Naive thymus-derived CD4-positive, alpha-beta T cell (primary cell): ENCODE data around the gene IGIP. TPM values are rescaled to one million over a fixed set of nuclear protein-coding genes. Genes with fewer than 3 reads are reported as not detected.
"Not testable (repeated sequence)": the region's sequence is repeated elsewhere in the genome, so short reads cannot be mapped to it uniquely, and the experiment has no call there.

ENCODE experiments used
- ATAC-seq: fragments of 150-1000 bp; cut with Tn5 transposase; 2 replicates; pipeline ENCODE4 v1.10.0; 2021; ENCODE audit warnings: mild to moderate bottlenecking, moderate library complexity
- CTCF ChIA-PET: fragments of 350-600 bp; sonication (Branson Sonifier 250); formaldehyde crosslinking; loops from one replicate; lab custom pipeline; 2021; ENCODE audit warnings: antibody characterized with exemption; lab: Charles Lee
- POLR2A ChIA-PET: fragments of 350-600 bp; sonication (Branson Sonifier 250); formaldehyde crosslinking; loops from one replicate; lab custom pipeline; 2021; ENCODE audit warnings: antibody characterized with exemption, inconsistent platforms; lab: Charles Lee
- DNase-seq, 9 donors: peaks; one replicate each; pipeline versions ENCODE4 v3.0.0 to v3.0.0-alpha.2; 2020 to 2022; ENCODE audit warnings: mixed read lengths in 1 of 9
- H3K27ac ChIP-seq: one replicate; pipeline ENCODE4 v1.7.0; 2013; ENCODE audit warnings: mild to moderate bottlenecking, low read depth, low read length, moderate library complexity
- H3K27me3 ChIP-seq, 2 donors: one replicate each; pipeline ENCODE4 v1.7.0; 2013; ENCODE audit warnings: low read length in 2 of 2, mild to moderate bottlenecking in 2 of 2, moderate library complexity in 2 of 2; ENCODE audit not compliant: control insufficient read depth in 2 of 2, insufficient read depth in 2 of 2
- H3K36me3 ChIP-seq, 3 experiments: 1 replicate in 2 of 3; 2 replicates in 1 of 3; pipeline ENCODE4 v1.7.0; 2013; ENCODE audit warnings: low read length in 3 of 3, mild to moderate bottlenecking in 3 of 3, moderate library complexity in 1 of 3; ENCODE audit not compliant: insufficient read depth in 3 of 3, control insufficient read depth in 2 of 3
- H3K4me1 ChIP-seq, 2 donors: one replicate each; pipeline ENCODE4 v1.7.0; 2013; ENCODE audit warnings: low read length in 2 of 2, mild to moderate bottlenecking in 2 of 2, moderate library complexity in 1 of 2; ENCODE audit not compliant: control insufficient read depth in 2 of 2, insufficient read depth in 2 of 2
- H3K4me3 ChIP-seq: 2 replicates; pipeline ENCODE4 v1.7.0; 2013; ENCODE audit warnings: mild to moderate bottlenecking, low read length
- H3K9me3 ChIP-seq, 3 experiments: 1 replicate in 2 of 3; 2 replicates in 1 of 3; pipeline ENCODE4 v1.7.0; 2013; ENCODE audit warnings: low read length in 3 of 3; ENCODE audit not compliant: control insufficient read depth in 2 of 3
- H3K27ac Mint-ChIP-seq, 9 donors: one replicate each; pipeline ENCODE4 v1.8.0; 2020 to 2022; ENCODE audit warnings: mixed read lengths in 9 of 9, mild to moderate bottlenecking in 8 of 9, moderate library complexity in 5 of 9, inconsistent platforms in 2 of 9
- H3K27me3 Mint-ChIP-seq, 5 donors: one replicate each; pipeline ENCODE4 v1.8.0; 2021 to 2022; ENCODE audit warnings: mixed read lengths in 5 of 5, mild to moderate bottlenecking in 1 of 5
- H3K36me3 Mint-ChIP-seq, 5 donors: one replicate each; pipeline ENCODE4 v1.8.0; 2020 to 2022; ENCODE audit warnings: mixed read lengths in 5 of 5, mild to moderate bottlenecking in 3 of 5, inconsistent platforms in 1 of 5
- H3K4me1 Mint-ChIP-seq, 7 donors: one replicate each; pipeline ENCODE4 v1.8.0; 2020 to 2022; ENCODE audit warnings: mixed read lengths in 7 of 7, mild to moderate bottlenecking in 3 of 7, inconsistent platforms in 1 of 7
- H3K4me3 Mint-ChIP-seq, 10 donors: one replicate each; pipeline ENCODE4 v1.8.0; 2020 to 2022; ENCODE audit warnings: mild to moderate bottlenecking in 10 of 10, mixed read lengths in 10 of 10, moderate library complexity in 6 of 10, inconsistent platforms in 2 of 10
- H3K9me3 Mint-ChIP-seq, 11 donors: one replicate each; pipeline ENCODE4 v1.8.0; 2020 to 2022; ENCODE audit warnings: mixed read lengths in 11 of 11, mild to moderate bottlenecking in 4 of 11, inconsistent platforms in 1 of 11, moderate library complexity in 1 of 11
- intact Hi-C, 2 donors: fragments of 100-400 bp; cut with micrococcal nuclease; formaldehyde crosslinking; loops; one replicate each; pipeline ENCODE4 v1.15.1; 2023
- polyA plus RNA-seq, 2 donors: library from polyadenylated mRNA; unstranded; fragments of 300-500 nt; fragmentation: Illumina TruSeq; gene quantifications; one replicate each; pipeline ENCODE4 v1.2.3, GENCODE V29; 2021
- total RNA-seq, 6 experiments: library from RNA in 5 of 6; stranded (reverse) in 5 of 6; gene quantifications; 1 replicate in 5 of 6; 2 replicates in 1 of 6; pipeline ENCODE4 v1.2.3 and lab custom pipeline; 2021 to 2026

IGIP gene
- total and polyA plus RNA-seq, 7 experiments from 2014 or later = 0.59 to 15.4 (median 4.7) TPM

- POLR2A ChIA-PET = interaction anchor here (1.3 kb wide), 1 partner anchor 47 kb away, joined by 4 read pairs; no protein-coding TSS in a partner anchor
These were observed 29.1 kb downstream of the IGIP start for GRCh38 chr5:140154710-140155381.

GRCh38 chr5:140157032-140157781 is 31.5 kb downstream of the IGIP start:
- Mint-ChIP-seq H3K4me1 (peaks cover 3 to 12% (median 8%) of the 10 kb centered on the region in 7 donors), H3K9me3 (no peaks in the 10 kb centered on the region), H3K27me3 (peaks cover 0 to under 1% (median 0%) of the 10 kb centered on the region in 5 donors), H3K4me3 (peak overlapping the region in 9 of 10 donors; percentile 7 to 66 (median 62)), H3K36me3 (no peaks in the 10 kb centered on the region), H3K27ac (peak overlapping the region in 4 of 9 donors; percentile 5 to 51 (median 32))
- DNase-seq (peak; percentile 72 to 85 (median 82)), ATAC-seq (peak; percentile 99)
- no peak overlapping the region for H3K27ac ChIP-seq
- H3K4me3 ChIP-seq = no peak overlapping the region
- no peaks in the 10 kb centered on the region for H3K27me3 ChIP-seq
- peaks cover 0 to 5% of the 10 kb centered on the region in 2 donors for H3K4me1 ChIP-seq
- ChIA-PET POLR2A (no interaction called here), CTCF (interaction anchor here (1.2 to 9.1 kb wide), 4 partner anchors 12 to 84 kb away, joined by 3 to 62 read pairs (median 11); no protein-coding TSS in a partner anchor)
- no peaks in the 10 kb centered on the region for H3K9me3 ChIP-seq
- intact Hi-C loops = loop anchor here (1.0 to 10.0 kb wide), 10 partner anchors 13 to 370 kb away; partner anchors contain the start of genes CYSTM1 (in 2 of the 2) and PURA (in 1 of the 2)
- H3K36me3 ChIP-seq = no peaks in the 10 kb centered on the region

More at GRCh38 chr5:140154710-140155381, 29.1 kb downstream of the IGIP start:
- H3K36me3 Mint-ChIP-seq, H3K36me3 ChIP-seq, H3K9me3 Mint-ChIP-seq, ATAC-seq, H3K4me3 Mint-ChIP-seq, DNase-seq, H3K9me3 ChIP-seq, H3K4me1 ChIP-seq, H3K27ac ChIP-seq, H3K27ac Mint-ChIP-seq, H3K27me3 Mint-ChIP-seq, H3K27me3 ChIP-seq, H3K4me3 ChIP-seq: not testable (repeated sequence)
- H3K4me1 Mint-ChIP-seq = peaks cover 4 to 12% (median 9%) of the 10 kb centered on the region in 7 donors
- CTCF ChIA-PET = interaction anchor here (0.7 to 9.1 kb wide), 5 partner anchors 8 to 82 kb away, joined by 4 to 62 read pairs (median 6); no protein-coding TSS in a partner anchor
- intact Hi-C loops = loop anchor here (5.0 to 10.0 kb wide), 2 partner anchors 48 to 310 kb away; no protein-coding TSS in a partner anchor

GRCh38 chr5:140159014-140159927 is 33.5 kb downstream of the IGIP start:
- ChIA-PET POLR2A (interaction anchor here (0.6 kb wide), 1 partner anchor 140 kb away, joined by 4 read pairs; no protein-coding TSS in a partner anchor), CTCF (interaction anchor here (0.8 to 9.1 kb wide), 4 partner anchors 14 to 189 kb away, joined by 3 to 62 read pairs (median 11); no protein-coding TSS in a partner anchor)
- no peak overlapping the region for H3K4me3 ChIP-seq
- Mint-ChIP-seq H3K9me3 (no peaks in the 10 kb centered on the region), H3K27ac (no peak overlapping the region), H3K4me3 (no peak overlapping the region), H3K36me3 (no peaks in the 10 kb centered on the region), H3K4me1 (peaks cover 3 to 12% (median 9%) of the 10 kb centered on the region in 7 donors), H3K27me3 (peaks cover 0 to 2% (median 0%) of the 10 kb centered on the region in 5 donors)
- intact Hi-C loops = loop anchor here (5.0 to 10.0 kb wide), 2 partner anchors 52 to 314 kb away; no protein-coding TSS in a partner anchor
- no peaks in the 10 kb centered on the region for H3K36me3 ChIP-seq
- DNase-seq (no peak), ATAC-seq (no peak)
- no peak overlapping the region for H3K27ac ChIP-seq
- peaks cover 0 to 5% of the 10 kb centered on the region in 2 donors for H3K4me1 ChIP-seq
- H3K9me3 ChIP-seq = no peaks in the 10 kb centered on the region
- no peaks in the 10 kb centered on the region for H3K27me3 ChIP-seq

- Histone ChIP-seq H3K27me3 (no peaks in the 10 kb centered on the region), H3K4me1 (no peaks in the 10 kb centered on the region), H3K36me3 (no peaks in the 10 kb centered on the region), H3K9me3 (no peaks in the 10 kb centered on the region), H3K4me3 (no peak overlapping the region), H3K27ac (no peak overlapping the region)
- peaks cover 0 to 16% (median 0%) of the 10 kb centered on the region in 5 donors for H3K27me3 Mint-ChIP-seq
- CTCF ChIA-PET = interaction anchor here (0.7 kb wide), 1 partner anchor 89 kb away, joined by 3 read pairs; no protein-coding TSS in a partner anchor
- intact Hi-C loops = no loop called here
- H3K36me3 Mint-ChIP-seq = peaks cover 0 to 2% (median 0%) of the 10 kb centered on the region in 5 donors
- H3K4me1 Mint-ChIP-seq = peaks cover under 1 to 5% (median 2%) of the 10 kb centered on the region in 7 donors
- H3K9me3 Mint-ChIP-seq = no peaks in the 10 kb centered on the region
- POLR2A ChIA-PET = no interaction called here
- H3K27ac Mint-ChIP-seq = no peak overlapping the region
- no peak overlapping the region for H3K4me3 Mint-ChIP-seq
- DNase-seq = no peak
- ATAC-seq = no peak
These were observed 36.5 kb downstream of the IGIP start for GRCh38 chr5:140162275-140162674.

- Mint-ChIP-seq H3K36me3 (peaks cover 0 to 5% (median 0%) of the 10 kb centered on the region in 5 donors), H3K27ac (no peak overlapping the region), H3K4me3 (no peak overlapping the region), H3K9me3 (no peaks in the 10 kb centered on the region), H3K27me3 (peaks cover 0 to 17% (median 0%) of the 10 kb centered on the region in 5 donors), H3K4me1 (peaks cover 0 to 5% (median 0%) of the 10 kb centered on the region in 7 donors)
- ChIA-PET POLR2A (no interaction called here), CTCF (no interaction called here)
- H3K27ac ChIP-seq = no peak overlapping the region
- DNase-seq = no peak
- ATAC-seq = no peak
- intact Hi-C loops = no loop called here
- H3K4me1 ChIP-seq = no peaks in the 10 kb centered on the region
- H3K27me3 ChIP-seq = no peaks in the 10 kb centered on the region
- H3K9me3 ChIP-seq = no peaks in the 10 kb centered on the region
- H3K36me3 ChIP-seq = no peaks in the 10 kb centered on the region
- no peak overlapping the region for H3K4me3 ChIP-seq
These were observed 37.0 kb downstream of the IGIP start for GRCh38 chr5:140162781-140163180.
